Activated naive CD4-positive, alpha-beta T cell treated with anti-CD3 and anti-CD28 coated beads for 36 hours (primary cell): Measurements from ENCODE around the gene AMOTL1. TPM values are rescaled to one million over a fixed set of nuclear protein-coding genes. Genes with fewer than 3 reads are reported as not detected.
A peak's percentile ranks its signal among the peaks of the same experiment; 100 is the strongest.

Experiments
- CTCF ChIA-PET: fragments of 350-600 bp; sonication (Branson Sonifier 250); formaldehyde crosslinking; loops from one replicate; lab custom pipeline; 2021; ENCODE audit warnings: antibody characterized with exemption; lab: Charles Lee
- DNase-seq: peaks from one replicate; pipeline ENCODE4 v3.0.0-alpha.2; 2020
- H3K27ac Mint-ChIP-seq: one replicate; pipeline ENCODE4 v1.8.0; 2021; ENCODE audit warnings: mild to moderate bottlenecking, mixed read lengths
- H3K27me3 Mint-ChIP-seq: one replicate; pipeline ENCODE4 v1.8.0; 2021; ENCODE audit warnings: low read depth, mixed read lengths
- H3K36me3 Mint-ChIP-seq: one replicate; pipeline ENCODE4 v1.8.0; 2021; ENCODE audit warnings: low read depth, mixed read lengths
- H3K4me1 Mint-ChIP-seq: one replicate; pipeline ENCODE4 v1.8.0; 2021; ENCODE audit warnings: low read depth, mixed read lengths
- H3K4me3 Mint-ChIP-seq: one replicate; pipeline ENCODE4 v1.8.0; 2021; ENCODE audit warnings: mild to moderate bottlenecking, moderate library complexity, mixed read lengths
- H3K9me3 Mint-ChIP-seq: one replicate; pipeline ENCODE4 v1.8.0; 2021; ENCODE audit warnings: mixed read lengths
- intact Hi-C: fragments of 100-400 bp; cut with micrococcal nuclease; formaldehyde crosslinking; loops from one replicate; pipeline ENCODE4 v1.15.1; 2023
- total RNA-seq, 2 experiments: library from RNA; stranded (reverse); gene quantifications; one replicate each; pipeline ENCODE4 v1.2.3, GENCODE V29; 2021

Gene AMOTL1
- total RNA-seq, 2 experiments from 2014 or later: 0.43 to 1.0 TPM

GRCh38 chr11:94922321-94923003 lies 154.3 kb downstream of the AMOTL1 start:
- no peak for DNase-seq
- Mint-ChIP-seq H3K27ac (no peak overlapping the region), H3K4me1 (peaks cover 32% of the 10 kb centered on the region), H3K4me3 (no peak overlapping the region), H3K9me3 (peaks cover 11% of the 10 kb centered on the region), H3K27me3 (no peaks in the 10 kb centered on the region), H3K36me3 (peaks cover 8% of the 10 kb centered on the region)
- intact Hi-C loops: no loop called here
- CTCF ChIA-PET: interaction anchor here (0.8 kb wide), 1 partner anchor 25 kb away, joined by 3 read pairs; no protein-coding TSS in a partner anchor

GRCh38 chr11:94923004-94923334 lies 154.8 kb downstream of the AMOTL1 start:
- H3K9me3 Mint-ChIP-seq: peaks cover 11% of the 10 kb centered on the region
- no peak overlapping the region for H3K27ac Mint-ChIP-seq
- H3K27me3 Mint-ChIP-seq: no peaks in the 10 kb centered on the region
- H3K4me3 Mint-ChIP-seq: no peak overlapping the region
- peaks cover 33% of the 10 kb centered on the region for H3K4me1 Mint-ChIP-seq
- peaks cover 8% of the 10 kb centered on the region for H3K36me3 Mint-ChIP-seq
- intact Hi-C loops: no loop called here
- no peak for DNase-seq
- CTCF ChIA-PET: interaction anchor here (0.8 kb wide), 1 partner anchor 25 kb away, joined by 3 read pairs; no protein-coding TSS in a partner anchor

GRCh38 chr11:94924171-94924572 lies 156.0 kb downstream of the AMOTL1 start:
- no peak overlapping the region for H3K4me3 Mint-ChIP-seq
- peaks cover 42% of the 10 kb centered on the region for H3K4me1 Mint-ChIP-seq
- H3K36me3 Mint-ChIP-seq: peaks cover 8% of the 10 kb centered on the region
- intact Hi-C loops: loop anchor here (2.0 kb wide), 1 partner anchor 143 kb away; the partner anchor contains the start of gene SRSF8
- H3K27me3 Mint-ChIP-seq: no peaks in the 10 kb centered on the region
- H3K9me3 Mint-ChIP-seq: peaks cover 11% of the 10 kb centered on the region
- H3K27ac Mint-ChIP-seq: no peak overlapping the region
- DNase-seq: no peak
- CTCF ChIA-PET: interaction anchor here (0.6 to 1.9 kb wide), 5 partner anchors 27 to 1539 kb away, joined by 3 to 7 read pairs (median 3); partner anchors contain the start of gene SRSF8

- intact Hi-C loops: loop anchor here (1.0 to 2.0 kb wide), 2 partner anchors 49 to 142 kb away; partner anchors contain the start of genes CWC15, KDM4D and SRSF8
- peak overlapping the region; percentile 51 for H3K27ac Mint-ChIP-seq
- peaks cover 8% of the 10 kb centered on the region for H3K36me3 Mint-ChIP-seq
- H3K27me3 Mint-ChIP-seq: no peaks in the 10 kb centered on the region
- peak; percentile 39 for DNase-seq
- peaks cover 11% of the 10 kb centered on the region for H3K9me3 Mint-ChIP-seq
- peaks cover 42% of the 10 kb centered on the region for H3K4me1 Mint-ChIP-seq
- H3K4me3 Mint-ChIP-seq: peak overlapping the region; percentile 19
- CTCF ChIA-PET: interaction anchor here (0.6 to 1.9 kb wide), 4 partner anchors 27 to 1539 kb away, joined by 3 to 7 read pairs (median 4); partner anchors contain the start of gene SRSF8
These were observed 156.5 kb downstream of the AMOTL1 start for GRCh38 chr11:94924612-94925011.

GRCh38 chr11:94925422-94926270 lies 157.5 kb downstream of the AMOTL1 start:
- CTCF ChIA-PET: interaction anchor here (0.6 to 1.9 kb wide), 2 partner anchors 28 to 1186 kb away, joined by 3 to 7 read pairs; no protein-coding TSS in a partner anchor
- intact Hi-C loops: loop anchor here (1.0 to 2.0 kb wide), 2 partner anchors 48 to 141 kb away; partner anchors contain the start of genes CWC15, KDM4D and SRSF8
- H3K27ac Mint-ChIP-seq: peak overlapping the region; percentile 26
- DNase-seq: no peak
- H3K27me3 Mint-ChIP-seq: no peaks in the 10 kb centered on the region
- H3K36me3 Mint-ChIP-seq: peaks cover 8% of the 10 kb centered on the region
- H3K4me1 Mint-ChIP-seq: peaks cover 42% of the 10 kb centered on the region
- no peak overlapping the region for H3K4me3 Mint-ChIP-seq
- peaks cover 11% of the 10 kb centered on the region for H3K9me3 Mint-ChIP-seq

- CTCF ChIA-PET: interaction anchor here (0.6 kb wide), 1 partner anchor 1186 kb away, joined by 3 read pairs; no protein-coding TSS in a partner anchor
- intact Hi-C loops: no loop called here
These were observed 158.1 kb downstream of the AMOTL1 start for GRCh38 chr11:94926271-94926625.

More at GRCh38 chr11:94926271-94926625, 158.1 kb downstream of the AMOTL1 start:
- no peak for DNase-seq
- H3K36me3 Mint-ChIP-seq: peaks cover 8% of the 10 kb centered on the region
- peaks cover 11% of the 10 kb centered on the region for H3K9me3 Mint-ChIP-seq
- H3K27me3 Mint-ChIP-seq: no peaks in the 10 kb centered on the region
- H3K4me3 Mint-ChIP-seq: no peak overlapping the region
- H3K4me1 Mint-ChIP-seq: peaks cover 42% of the 10 kb centered on the region
- no peak overlapping the region for H3K27ac Mint-ChIP-seq

Other genes with a start within 250 kb of the AMOTL1 start
- gene FUT4, start 224.4 kb upstream of the AMOTL1 start, total RNA-seq: 1 to 10 TPM; 2.8 to 2.9 TPM
- gene PIWIL4, start 201.0 kb upstream of the AMOTL1 start, total RNA-seq: under 1 TPM; 0.12 to 0.19 TPM
- gene CWC15, start 205.2 kb downstream of the AMOTL1 start, total RNA-seq: 10 to 100 TPM; 70.6 to 72.3 TPM
- 1 to 10 TPM; 1.7 to 2.1 TPM for gene KDM4D, start 205.4 kb downstream of the AMOTL1 start, total RNA-seq